ENCODE results near the gene RBM38. TPM values are rescaled to one million over a fixed set of nuclear protein-coding genes. Genes with fewer than 3 reads are reported as not detected.

The RBM38 gene
- total and polyA plus RNA-seq, 2 of the 4 experiments (the other 2 are of a cell fraction) = 5.2 to 11.9 TPM

DNA sequence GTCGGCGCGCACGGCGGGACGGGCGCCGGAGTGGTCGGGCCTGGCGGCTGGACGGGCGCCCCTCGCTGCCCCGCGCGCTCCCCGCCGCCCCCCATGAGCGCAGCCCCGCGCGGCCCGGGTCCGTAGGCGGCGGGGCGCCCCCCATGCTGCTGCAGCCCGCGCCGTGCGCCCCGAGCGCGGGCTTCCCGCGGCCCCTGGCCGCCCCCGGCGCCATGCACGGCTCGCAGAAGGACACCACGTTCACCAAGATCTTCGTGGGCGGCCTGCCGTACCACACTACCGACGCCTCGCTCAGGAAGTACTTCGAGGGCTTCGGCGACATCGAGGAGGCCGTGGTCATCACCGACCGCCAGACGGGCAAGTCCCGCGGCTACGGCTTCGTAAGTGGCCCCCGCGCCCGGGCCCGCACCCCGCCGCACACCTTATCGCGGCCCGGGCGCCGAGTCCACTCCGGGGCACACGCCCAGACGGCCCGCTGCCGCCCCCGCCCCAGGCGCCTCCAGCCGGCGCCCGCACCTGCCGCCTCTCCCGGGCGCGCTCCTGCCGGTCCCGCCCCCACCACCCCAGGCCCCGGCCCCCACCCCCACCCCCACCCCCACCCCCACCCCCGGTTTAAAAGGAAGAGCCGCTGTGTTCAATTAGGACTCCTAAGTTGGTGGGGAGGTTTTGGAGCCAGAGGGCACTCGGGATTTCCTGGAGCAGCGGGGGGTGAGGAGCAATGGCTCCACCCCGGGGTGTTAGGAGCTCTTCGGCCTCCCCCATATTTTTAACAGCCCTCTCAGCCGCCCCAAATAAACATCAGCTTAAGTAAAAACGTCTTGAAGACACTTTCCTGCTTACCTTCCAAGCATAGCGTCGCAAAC is 474 bp downstream of the RBM38 start (continued):
- TF ChIP-seq CHD1 (IDR thresholded peaks at IDR 0.05; ENCODE audit: low read depth, low read length) = no peak
- TF ChIP-seq MAZ (IDR thresholded peaks at IDR 0.05; ENCODE audit: borderline replicate concordance, low read depth, low read length) = no peak

DNA sequence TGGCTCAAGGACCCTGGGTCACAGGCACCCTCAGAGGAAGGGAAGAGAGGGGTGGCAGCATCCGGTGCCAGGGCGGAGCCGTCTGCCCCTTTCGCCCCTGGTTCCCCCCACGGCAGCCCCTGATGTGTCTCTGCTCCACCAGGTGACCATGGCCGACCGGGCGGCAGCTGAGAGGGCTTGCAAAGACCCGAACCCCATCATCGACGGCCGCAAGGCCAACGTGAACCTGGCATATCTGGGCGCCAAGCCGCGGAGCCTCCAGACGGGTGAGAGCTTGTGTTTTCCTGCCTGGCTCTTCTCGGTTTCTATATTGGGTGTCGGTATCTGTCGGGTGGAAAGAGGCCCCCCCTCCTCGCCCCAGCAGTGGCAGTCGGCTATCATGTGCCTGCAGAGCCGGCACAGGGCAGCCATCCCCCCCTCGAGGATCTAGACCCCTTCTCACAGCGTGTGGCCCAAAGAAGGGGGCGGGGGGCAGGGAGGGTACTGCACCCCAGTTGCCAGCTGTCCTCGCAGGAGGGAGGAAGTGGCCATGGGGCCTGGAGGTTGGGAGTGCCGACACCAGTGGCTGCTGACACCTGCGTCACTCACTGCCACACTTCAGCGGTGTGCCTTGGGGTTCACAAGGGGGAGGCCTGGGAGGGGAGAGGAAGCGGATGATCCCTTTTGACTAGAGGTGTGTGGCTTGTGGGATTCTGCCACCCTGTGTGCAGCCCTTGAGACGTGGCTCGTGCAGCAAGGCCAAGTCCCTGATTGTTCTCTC is 1.5 kb downstream of the RBM38 start:
- H4K5ac ChIP-seq (ENCODE audit: low read depth, low read length) = no peak overlapping the region
- H3K4me3 ChIP-seq (ENCODE audit: insufficient read depth, low read depth, low read length) = peak overlapping the region; percentile 50
- intact Hi-C loops (cut with micrococcal nuclease) (no loop called here), in situ Hi-C loops (cut with MboI; ENCODE audit: low sequenced_read_pairs) (loop anchor here (25.0 kb wide), 1 partner anchor 1645 kb away; the partner anchor contains the start of genes ATP5F1E and PRELID3B), dilution Hi-C loops (cut with HindIII; ENCODE audit: low sequenced_read_pairs, unreplicated experiment) (no loop called here)
- H3K9me1 ChIP-seq (ENCODE audit: insufficient read depth, low read length) = 0 out of 2 replicates have a peak, but pooled peaks cover 3% of the 10 kb centered on the region
- H3K18ac ChIP-seq (ENCODE audit: low read depth, low read length) = no peak overlapping the region
- no peak overlapping the region for H4K8ac ChIP-seq (ENCODE audit: low read depth in 2 of 2, low read length in 2 of 2)
- peak overlapping the region; percentile 87 for H2AK9ac ChIP-seq (replicated peaks; ENCODE audit: low read depth, low read length, poor library complexity)
- no peak overlapping the region for H2BK5ac ChIP-seq (ENCODE audit: low read depth, low read length, poor library complexity, severe bottlenecking)
- H3K9me3 ChIP-seq (ENCODE audit: control insufficient read depth, insufficient read depth, low read length) = no peaks in the 10 kb centered on the region
- no peak overlapping the region for H3K27ac ChIP-seq (ENCODE audit: insufficient read depth, low read length)
- no peak overlapping the region for H2BK15ac ChIP-seq (ENCODE audit: low read depth, low read length)
- BruUV-seq (replicated peaks) = no TSS peak
- H4K20me1 ChIP-seq (ENCODE audit: insufficient read depth, low read length) = no peaks in the 10 kb centered on the region; the same call in 1 of the 2 replicates
- ATAC-seq (ENCODE audit: low read depth) (no peak), DNase-seq (no peak)
- H3K36me3 ChIP-seq (ENCODE audit: control insufficient read depth, insufficient read depth, low read length) = peaks cover 25% of the 10 kb centered on the region
- no peak overlapping the region; the same call in 1 of the 2 replicates for H2AK5ac ChIP-seq (ENCODE audit: low read depth, low read length)
- CTCF ChIA-PET = no interaction called here
- no peak overlapping the region for H3K14ac ChIP-seq (replicated peaks; ENCODE audit: low read depth, low read length)
- H3K4me2 ChIP-seq (ENCODE audit: low read depth, low read length) = peak overlapping the region; percentile 82
- TF ChIP-seq, protein P1, sequence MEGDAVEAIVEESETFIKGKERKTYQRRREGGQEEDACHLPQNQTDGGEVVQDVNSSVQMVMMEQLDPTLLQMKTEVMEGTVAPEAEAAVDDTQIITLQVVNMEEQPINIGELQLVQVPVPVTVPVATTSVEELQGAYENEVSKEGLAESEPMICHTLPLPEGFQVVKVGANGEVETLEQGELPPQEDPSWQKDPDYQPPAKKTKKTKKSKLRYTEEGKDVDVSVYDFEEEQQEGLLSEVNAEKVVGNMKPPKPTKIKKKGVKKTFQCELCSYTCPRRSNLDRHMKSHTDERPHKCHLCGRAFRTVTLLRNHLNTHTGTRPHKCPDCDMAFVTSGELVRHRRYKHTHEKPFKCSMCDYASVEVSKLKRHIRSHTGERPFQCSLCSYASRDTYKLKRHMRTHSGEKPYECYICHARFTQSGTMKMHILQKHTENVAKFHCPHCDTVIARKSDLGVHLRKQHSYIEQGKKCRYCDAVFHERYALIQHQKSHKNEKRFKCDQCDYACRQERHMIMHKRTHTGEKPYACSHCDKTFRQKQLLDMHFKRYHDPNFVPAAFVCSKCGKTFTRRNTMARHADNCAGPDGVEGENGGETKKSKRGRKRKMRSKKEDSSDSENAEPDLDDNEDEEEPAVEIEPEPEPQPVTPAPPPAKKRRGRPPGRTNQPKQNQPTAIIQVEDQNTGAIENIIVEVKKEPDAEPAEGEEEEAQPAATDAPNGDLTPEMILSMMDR (conservative IDR thresholded peaks at IDR 0.05; ENCODE audit: low read depth, low read length) = no peak
- TF ChIP-seq POLR2A (IDR thresholded peaks at IDR 0.05; ENCODE audit: low read depth, low read length) = no peak
- H3K4ac ChIP-seq (ENCODE audit: low read depth, low read length) = no peak overlapping the region
- no peak overlapping the region for H3K56ac ChIP-seq (ENCODE audit: extremely low read depth, insufficient read depth, low read length)
- H3K4me1 ChIP-seq (ENCODE audit: control insufficient read depth, insufficient read depth, low read length) = peaks cover 9% of the 10 kb centered on the region
- H3K9ac ChIP-seq (ENCODE audit: low read depth, low read length) = peak overlapping the region; percentile 5; the same call in 1 of the 2 replicates
- no peaks in the 10 kb centered on the region for H3K27me3 ChIP-seq (ENCODE audit: control insufficient read depth, insufficient read depth, low read length)
- WGBS, 2 experiments (ENCODE audit: extremely low coverage in 2 of 2, insufficient read length in 1 of 2) = 57% methylated on average over 16 of the region's 33 CpGs; no CpG with 5 or more reads in 1 of the 2 experiments
- H4K91ac ChIP-seq (ENCODE audit: insufficient read depth, low read depth, low read length) = no peak overlapping the region
- POLR2A ChIA-PET (ENCODE audit: unreplicated experiment) = no interaction called here
- H2BK120ac ChIP-seq (ENCODE audit: low read depth, low read length) = no peak overlapping the region
- H2AFZ ChIP-seq (replicated peaks; ENCODE audit: low read length, poor library complexity) = peak overlapping the region; percentile 26
- peaks cover 0 to 18% of the 10 kb centered on the region in 2 experiments; a peak in 2 of 4 replicates for H3K79me1 ChIP-seq (ENCODE audit: low read depth in 1 of 2, low read length in 2 of 2)
- H3K23ac ChIP-seq (ENCODE audit: low read depth, low read length) = no peak overlapping the region; the same call in 1 of the 2 replicates
- no peak overlapping the region for H2BK20ac ChIP-seq (ENCODE audit: low read depth, low read length)

All from IMR-90 (cell line).